ENCODE results near the gene SVIL.
"Not testable (repeated sequence)": the region's sequence is repeated elsewhere in the genome, so short reads cannot be mapped to it uniquely, and the experiment has no call there.

SVIL gene

DNA sequence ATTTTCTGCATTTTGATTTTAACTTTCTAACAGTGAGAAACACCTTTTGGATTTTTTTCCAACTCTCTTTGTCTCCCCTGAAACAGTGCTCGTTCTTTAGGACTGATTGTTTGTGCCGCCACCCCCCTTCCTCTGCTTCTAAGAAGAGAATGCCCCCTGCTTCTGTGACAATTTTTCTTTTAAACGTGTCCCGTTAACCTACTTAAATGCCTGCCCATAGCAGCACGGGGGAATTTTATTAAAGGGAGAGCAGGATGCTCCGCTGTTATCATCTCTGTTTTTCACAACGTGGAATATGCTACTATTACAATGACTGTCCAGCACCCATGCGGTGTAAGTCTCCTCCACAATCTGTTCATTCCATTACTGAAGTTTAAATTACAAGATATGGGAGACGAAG is 67.8 kb downstream of the SVIL start:
- no peak for DNase-seq

DNA sequence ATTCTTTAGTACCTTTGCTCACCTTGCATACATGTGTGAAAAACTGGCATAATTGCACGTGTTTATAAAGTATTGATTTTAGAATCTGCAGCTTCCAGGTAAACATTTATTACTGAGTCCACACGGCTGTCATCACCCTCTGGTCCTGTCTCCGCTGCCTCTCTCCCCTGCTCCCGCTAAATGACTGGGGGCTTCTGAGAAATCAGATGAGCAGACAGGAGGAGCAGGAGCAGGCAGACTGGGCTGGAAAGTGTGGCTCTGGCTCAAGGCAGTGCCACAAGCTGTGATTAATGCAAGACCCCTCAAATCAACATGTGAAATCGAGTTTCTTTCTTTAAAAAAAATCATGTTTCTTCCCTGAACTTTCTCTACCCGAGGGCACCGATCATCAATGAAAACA is 68.6 kb downstream of the SVIL start:
- not testable (repeated sequence) for DNase-seq

DNA sequence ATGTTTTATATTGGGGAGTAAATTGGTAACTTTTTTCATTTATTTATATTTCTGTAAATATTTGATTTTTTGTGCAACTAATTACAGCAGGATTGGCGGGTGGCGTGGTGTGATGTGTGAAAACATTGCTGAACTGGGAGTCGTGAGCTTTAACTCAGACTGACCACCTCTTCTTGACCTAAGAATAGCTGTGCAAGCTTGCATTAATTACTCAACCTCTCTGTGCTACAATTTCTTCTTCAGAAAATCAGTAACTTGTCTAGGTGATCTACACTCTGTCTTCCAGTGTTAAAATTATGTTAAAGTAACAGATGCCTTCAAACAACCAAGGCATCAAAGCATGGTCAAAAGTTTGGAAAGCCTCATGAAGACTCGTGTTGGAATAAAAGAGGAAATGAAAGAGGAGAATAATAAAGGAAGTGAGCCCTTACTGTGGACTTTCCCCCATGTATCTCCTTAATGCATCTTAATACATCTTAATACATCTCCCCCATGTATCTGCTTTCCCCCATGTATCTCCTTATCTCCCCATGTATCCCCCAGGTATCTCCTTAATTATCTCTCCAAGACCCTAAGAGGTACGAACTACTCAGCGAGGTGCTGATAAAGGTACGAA is 71.2 kb downstream of the SVIL start:
- DNase-seq: no peak

DNA sequence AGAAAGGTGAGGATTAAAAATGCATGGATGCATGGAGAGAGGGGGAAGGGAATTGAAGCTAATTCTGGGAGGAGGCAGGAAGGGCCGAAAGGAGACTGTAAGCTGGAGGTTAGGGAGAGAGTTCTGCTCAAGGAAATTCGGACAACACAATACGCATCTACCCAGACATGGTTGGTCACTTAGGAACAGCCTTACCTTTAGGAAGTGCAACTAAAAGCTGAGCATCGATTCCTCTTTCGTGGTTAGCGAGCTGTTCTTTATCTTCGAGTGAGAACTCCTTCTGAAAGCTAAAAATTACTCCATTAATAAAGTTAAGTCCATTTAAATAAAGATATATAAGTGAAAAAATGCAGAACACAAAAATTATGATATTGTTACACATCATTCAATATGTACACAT is 71.8 kb downstream of the SVIL start:
- not testable (repeated sequence) for DNase-seq

DNA sequence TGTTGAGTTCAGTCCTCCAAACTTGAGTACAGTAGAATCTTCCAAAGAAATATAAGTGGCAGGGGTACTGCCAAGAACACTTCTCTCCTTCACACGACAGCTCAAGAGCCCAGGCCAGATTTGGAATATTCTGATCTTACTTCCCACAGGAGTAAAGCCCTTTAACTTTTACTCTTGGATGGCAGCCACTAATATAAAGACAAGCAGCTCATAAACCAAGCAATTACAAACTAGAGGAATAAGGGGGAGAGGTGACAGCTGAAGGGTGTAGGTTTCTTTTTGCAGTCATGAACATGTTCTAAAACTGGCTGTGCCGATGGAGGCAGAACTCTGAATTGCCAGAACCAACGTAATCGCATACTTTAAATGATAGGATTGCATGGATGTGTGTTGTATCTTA is 74.8 kb downstream of the SVIL start:
- no peak for DNase-seq

DNA sequence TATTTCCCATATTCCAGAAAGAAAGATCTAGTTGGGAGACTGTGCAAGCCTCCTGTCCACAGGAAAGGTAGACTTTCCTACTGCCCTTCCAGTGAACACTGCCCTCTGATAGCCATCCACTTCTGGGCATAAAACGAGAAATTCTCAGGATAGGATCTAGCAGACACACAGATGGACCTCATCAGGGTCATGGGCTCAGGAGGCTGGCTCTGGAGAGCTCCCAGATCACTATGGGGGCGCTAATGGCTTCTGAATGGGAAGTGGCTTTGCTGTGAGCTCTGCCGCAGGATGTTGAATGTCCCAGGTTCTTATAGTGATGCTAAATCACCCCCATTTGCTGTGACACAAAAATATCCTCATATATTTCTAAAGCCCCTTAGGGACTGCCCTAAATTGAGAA is 77.1 kb downstream of the SVIL start:
- DNase-seq: no peak

DNA sequence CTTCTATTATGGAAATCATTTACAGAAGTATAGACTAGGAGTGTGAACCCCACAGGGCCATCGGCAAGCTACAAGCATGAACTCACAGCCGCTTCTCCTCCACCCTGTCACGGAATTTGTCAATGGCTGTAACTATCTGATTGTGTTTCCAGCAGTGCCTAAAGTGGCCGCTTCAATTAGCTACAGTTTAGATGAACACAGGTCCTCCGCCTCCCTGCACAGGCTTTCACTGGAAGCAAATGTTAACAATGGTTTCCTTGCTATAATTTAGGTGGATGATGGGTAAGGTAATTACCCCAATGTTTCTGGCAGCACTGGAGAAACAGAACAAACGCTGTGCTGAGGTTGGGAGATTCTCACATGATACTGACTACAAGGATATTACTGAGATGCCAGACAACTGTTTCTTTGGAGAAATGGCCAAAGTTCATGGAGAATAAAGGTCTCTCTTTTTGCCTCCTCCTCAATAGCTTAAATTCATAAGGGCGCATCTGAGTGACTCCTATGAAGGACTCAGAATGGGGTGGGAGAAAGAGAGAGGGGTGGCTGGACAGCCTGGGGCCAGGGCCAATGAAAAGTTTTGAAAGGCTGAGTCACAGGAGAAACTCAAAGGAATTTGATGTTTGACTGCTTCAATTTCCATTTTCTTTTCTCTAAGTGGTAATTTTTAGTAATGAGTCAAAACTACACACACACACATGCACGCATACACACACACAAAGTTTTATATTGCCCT is 78.9 kb downstream of the SVIL start:
- DNase-seq: no peak

DNA sequence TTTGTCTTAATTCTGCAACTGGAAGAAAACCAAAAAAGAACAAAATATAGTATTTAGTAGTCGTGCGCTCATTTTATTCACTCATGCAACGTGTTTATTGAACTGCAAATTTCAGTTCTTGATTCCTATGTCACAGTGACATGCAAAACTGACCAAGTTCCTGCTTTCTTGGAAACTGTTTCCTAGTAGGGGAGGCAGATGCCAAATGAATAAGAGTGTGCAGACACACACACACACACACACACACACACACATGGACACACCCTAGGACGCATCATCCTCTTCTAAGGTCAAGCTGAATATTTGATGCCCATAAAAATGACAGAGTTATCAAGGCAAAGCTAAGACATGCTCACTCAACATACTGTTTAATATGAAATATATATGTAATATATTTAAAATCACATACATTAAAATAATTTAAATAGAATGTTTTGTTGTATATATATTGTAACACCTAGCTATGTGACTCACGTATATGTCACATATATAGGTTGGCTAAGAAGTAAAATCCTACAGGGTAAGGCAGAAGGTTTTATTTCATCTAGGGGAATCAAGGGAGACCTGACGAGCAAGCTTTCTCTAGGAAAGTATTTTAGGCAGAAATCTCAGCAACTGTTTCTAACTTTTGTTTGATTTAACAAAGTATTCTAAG is 79.6 kb downstream of the SVIL start:
- no peak for DNase-seq

DNA sequence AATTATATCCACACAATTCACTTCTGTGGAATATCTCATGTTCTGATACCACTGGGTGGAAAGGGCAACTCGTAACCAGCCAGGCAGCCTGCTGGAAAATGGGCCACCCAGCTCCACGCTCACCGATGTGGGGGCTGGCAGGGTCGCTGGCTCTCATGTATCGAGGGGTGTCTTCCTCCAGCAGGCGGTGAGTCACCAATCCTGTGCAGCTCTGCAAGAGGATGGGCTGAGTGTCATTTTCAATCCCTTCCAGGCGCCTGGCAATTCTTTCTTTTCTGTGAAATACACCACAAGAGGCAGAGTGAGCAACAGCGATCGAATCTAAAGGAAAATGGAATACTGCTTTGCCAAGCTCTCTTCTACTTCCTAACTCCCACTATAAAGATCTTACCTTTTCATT is 80.1 kb downstream of the SVIL start:
- no peak for DNase-seq

DNA sequence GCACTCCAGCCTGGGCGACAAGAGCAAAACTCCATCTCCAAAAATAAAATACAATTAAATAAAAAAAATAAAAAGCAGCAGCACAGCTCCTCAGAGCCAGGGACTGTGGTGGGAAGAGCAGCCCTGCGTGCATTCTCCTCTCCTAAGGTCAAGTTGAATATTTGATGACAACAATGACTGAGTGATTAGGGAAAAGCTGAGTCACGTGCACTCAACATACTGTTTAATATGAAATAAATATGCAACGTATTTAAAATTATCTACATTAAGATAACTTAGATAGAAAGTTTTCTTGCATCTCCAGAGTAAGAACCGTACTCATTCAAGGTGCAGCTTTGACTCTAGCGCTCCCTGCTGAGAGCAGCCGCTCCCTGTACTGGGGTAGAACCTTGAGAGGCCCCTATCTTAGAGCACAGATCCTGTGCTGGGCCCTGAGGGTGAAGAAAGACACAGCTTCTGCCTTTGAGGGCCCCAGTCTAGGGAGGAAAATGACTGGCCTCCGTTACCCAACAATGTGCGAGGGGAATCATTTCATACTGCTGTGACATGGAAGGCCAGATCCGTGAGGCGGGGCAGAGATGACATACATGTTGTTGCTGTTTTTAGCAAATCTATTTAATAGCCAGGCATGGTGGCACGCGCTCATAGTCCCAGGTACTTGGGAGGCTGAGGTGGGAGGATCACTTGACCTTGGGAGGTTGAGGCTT is 81.1 kb downstream of the SVIL start:
- no peak for DNase-seq

DNA sequence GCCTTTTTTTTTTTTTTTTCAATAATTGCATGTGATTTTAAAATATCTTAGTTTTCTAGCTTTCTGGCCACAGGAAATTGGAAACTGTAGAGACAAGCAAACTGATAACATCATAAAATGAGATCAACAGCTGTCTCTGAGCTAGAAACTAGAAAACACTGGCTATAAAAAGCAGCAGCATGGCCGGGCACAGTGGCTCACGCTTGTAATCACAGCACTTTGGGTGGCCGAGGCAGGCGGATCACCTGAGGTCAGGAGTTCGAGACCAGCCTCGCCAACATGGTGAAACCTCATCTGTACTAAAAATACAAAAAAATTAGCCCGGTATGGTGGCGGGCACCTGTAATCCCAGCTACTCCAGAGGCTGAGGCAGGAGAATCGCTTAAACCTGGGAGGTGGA is 81.7 kb downstream of the SVIL start:
- DNase-seq: not testable (repeated sequence)

DNA sequence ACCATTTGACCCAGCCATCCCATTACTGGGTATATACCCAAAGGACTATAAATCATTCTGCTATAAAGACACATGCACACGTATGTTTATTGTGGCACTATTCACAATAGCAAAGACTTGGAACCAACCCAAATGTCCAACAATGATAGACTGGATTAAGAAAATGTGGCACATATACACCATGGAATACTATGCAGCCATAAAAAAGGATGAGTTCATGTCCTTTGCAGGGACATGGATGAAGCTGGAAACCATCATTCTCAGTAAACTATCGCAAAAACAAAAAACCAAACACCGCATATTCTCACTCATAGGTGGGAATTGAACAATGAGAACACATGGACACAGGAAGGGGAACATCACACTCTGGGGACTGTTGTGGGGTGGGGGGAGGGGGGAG is 85.3 kb downstream of the SVIL start:
- DNase-seq: not testable (repeated sequence)

DNA sequence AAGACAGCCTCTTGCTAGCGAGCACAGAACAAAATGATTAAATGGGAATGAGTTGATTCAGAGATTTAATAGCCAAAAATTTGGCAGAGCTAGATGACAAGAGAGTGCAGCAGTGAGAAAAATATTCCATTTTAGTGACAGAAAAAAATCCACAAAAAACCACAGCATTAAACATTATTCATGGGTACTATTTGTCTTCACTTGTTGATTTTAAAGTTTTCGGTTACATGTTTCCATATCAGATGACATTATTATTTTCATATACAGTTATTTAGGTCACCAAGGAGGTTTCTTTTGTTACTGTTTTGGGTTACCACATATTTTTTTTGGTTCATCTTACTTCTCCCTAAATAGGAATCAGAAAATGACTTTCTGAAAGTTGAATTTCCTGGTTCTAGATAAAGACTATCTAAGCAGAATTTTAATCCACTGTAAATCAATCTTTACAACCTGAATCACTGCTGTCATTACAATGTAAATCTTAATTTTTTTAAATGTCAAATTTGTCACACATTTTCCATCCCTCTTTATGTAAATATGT is 87.9 kb downstream of the SVIL start:
- DNase-seq: no peak

DNA sequence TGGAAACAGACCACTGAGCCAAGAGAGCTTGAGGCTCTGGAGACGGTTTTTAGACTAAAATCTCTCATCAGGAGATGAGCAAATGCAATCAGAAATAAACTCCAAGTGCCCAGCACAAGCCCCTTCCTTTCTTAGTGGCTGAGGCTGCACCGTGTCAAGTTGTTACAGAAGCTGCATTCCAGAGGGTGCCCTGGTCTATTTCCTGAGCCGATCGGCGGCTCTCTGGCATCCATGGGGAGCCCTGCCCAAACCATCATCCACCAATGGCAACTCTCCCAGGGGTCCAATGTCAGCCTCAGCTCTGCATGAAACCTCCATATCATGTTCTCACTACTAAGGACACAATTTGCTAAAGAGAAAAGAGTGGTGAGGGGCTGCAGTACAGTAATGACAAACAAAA is 89.6 kb downstream of the SVIL start:
- no peak for DNase-seq

DNA sequence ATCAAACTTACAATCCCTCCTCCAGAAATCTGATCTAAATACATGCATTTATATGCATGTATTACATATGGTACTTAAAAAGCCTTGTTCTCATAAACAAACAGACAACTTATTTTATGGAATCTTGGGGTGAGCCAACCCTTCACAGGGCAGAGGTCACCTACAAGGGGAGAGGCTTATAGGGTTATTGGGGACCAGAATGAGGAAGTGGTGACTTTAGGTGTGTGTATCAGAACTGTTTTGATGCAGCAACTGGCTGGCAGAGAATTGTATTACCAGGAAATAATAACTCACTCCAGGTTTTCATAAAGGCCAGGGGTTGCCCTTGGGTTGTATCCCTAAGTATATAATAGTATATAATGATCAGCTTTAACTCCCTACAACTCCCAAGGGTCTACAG is 91.1 kb downstream of the SVIL start:
- DNase-seq: no peak

DNA sequence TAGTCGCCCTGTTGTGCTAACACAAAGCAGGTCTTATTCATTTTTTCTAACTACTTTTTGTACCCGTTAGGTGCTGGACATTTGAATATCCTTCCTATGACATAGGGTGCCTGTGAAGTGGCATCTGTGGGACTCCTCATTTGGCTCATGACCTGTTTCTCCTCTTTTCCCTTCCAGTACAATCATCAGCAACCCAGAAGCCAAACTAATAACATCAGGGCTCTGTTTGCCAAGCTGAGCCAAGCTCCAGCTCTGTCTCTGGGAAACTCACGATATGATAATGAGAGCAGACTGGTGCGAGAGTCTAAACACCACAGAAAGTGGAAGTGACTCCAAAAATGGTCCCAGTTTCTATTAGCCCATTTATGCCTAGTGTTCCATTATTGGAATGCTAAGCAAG is 92.0 kb downstream of the SVIL start:
- no peak for DNase-seq

DNA sequence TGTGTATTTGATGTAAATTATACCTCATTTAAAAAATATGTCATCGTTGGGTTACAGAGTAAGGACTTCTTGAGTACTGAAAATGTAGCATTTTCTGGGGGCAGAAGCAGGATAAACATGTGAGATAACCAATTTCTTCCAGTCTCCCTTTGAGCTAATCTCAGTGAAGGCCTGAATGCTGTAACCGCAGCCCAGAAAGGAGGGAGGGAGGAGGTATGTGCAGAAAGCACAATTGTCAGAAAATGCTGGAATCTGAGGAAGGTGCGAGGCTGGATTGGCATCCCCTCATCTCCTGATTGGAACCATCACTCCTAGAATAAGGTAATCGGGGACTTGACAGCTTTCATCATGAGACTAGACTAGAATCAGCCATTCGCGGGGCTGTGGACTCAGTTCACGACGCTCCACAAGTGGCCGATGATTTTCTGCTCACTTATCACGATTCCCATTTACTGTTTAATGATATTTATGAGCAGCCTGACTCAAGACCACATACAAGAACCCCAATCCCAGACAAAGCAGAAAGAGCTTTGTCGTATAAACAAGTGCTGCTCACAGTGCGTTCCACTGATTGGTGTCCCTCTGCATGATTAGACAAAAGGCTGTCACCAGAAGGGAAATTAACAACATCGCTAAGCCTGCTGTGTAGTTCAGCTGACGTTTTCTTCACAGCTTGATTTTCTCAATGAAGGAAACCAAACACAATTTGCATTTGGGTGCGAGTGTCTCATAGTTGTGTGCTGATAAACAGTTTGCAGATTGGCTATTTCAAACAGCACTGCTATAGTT is 93.2 kb downstream of the SVIL start:
- no peak for DNase-seq

DNA sequence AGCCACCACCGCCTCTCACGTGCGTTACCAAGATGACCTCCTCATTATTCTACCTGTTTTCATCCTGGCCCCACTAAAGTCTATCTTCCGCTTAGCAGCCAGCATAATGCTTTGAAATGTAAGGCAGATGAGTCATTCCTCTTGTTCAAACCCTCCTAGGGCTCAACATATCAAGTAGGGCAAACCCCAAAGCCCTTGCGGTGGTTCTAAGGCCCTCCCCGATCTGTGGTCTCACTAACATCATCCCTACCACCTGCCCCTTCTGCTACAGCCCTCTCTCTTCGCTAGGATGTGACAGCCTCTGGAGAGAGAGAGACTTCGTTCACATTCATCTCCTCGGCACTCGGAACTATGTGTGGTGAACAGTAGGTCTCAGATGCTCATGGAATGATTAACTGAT is 94.8 kb downstream of the SVIL start:
- no peak for DNase-seq

DNA sequence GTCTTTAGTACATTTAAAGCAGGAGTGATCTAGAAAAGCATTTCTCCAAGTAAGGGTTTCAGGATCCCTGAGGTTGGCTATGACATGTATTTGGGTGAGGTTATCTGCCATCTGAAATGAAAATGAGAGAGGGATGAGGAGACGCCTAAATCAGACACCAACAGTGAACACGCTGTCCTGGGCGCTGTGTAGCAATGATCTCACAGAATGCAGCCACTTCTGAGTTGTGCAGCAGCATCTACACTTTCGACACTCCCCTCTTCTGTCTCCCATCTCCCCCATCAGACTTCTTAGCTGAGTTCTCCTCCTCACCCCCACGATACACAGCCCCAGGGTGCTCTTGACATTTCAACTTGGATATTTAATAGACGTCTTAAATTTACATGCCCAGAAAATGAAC is 95.4 kb downstream of the SVIL start:
- DNase-seq: no peak

DNA sequence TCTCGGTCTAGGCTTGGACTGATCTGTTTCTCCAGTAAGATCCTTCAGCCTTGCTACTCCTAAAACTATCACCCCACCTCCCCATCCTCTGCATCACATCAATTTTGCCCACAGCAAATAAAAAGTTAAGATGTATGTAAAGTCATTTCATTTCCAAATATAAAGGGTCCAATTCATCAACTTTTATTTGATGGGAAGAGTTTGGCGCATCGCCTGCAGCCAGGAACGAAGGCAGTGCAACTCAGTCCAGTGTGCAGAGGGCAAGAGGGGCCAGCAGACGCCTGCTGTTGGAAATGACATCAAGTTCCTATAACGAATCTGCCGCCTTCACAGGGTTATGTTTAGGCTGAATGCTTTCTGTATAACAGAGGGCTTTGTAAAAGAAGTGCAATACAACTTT is 97.0 kb downstream of the SVIL start:
- no peak for DNase-seq

DNA sequence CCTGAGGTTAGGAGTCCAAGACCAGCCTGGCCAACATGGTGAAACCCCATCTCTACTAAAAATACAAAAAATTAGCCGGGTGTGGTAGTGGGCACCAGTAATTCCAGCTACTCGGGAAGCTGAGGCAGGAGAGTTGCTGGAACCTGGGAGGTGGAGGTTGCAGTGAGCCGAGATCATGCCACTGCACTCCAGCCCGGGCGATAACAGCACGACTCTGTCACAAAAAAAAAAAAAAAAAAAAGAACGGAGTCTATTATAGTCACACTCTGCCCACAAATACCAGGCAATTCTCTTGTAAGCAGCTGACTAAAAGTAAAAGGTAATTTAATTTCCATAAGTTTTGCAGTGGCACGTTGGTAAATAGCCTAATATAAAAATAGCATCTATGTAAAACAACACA is 98.1 kb downstream of the SVIL start:
- DNase-seq: not testable (repeated sequence)

DNA sequence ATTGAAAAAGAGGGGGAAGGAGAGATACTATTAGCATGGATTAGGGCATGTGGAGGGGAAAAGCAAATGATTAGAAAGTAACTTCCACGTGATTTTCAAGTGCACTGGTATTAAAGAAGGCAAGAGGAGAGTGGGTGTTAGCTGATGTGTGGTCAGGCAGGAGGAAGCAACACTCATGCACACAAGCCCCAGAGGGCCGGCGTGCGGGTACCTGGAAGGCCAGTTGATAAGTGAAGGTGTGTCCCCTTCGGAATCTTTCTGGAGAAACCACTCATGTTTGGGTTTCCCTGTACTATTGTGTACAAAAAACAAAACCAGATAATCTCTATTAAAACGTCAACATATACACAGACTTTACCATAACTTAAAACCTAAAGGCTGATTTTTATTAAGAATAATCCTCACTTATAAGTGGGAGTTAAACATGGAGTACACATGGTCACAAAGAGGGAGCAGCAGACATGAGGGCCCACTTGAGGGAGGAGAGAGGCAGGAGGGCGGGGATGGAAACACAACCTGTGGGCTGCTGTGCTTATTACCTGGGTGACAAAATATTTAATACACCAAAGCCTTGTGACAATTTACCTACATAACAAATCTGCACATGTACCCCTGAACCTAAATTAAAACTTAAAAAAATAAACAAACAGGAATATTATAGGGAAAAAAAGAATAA is 98.9 kb downstream of the SVIL start:
- no peak for DNase-seq

Data from effector CD4-positive, alpha-beta T cell (primary cell).